ENCODE results near the gene ZDHHC14. TPM values are rescaled to one million over a fixed set of nuclear protein-coding genes. Genes with fewer than 3 reads are reported as not detected.

Gene ZDHHC14
- polyA plus RNA-seq, 1 donor = 6.7 TPM

GRCh38 chr6:157468054-157468453 is 87.1 kb downstream of the ZDHHC14 start:
- DNase-seq = no peak

- no peak for DNase-seq
These were observed 87.6 kb downstream of the ZDHHC14 start for GRCh38 chr6:157468574-157468973.

- DNase-seq = no peak
These were observed 88.4 kb downstream of the ZDHHC14 start for GRCh38 chr6:157469378-157469777.

- DNase-seq = no peak
These were observed 90.2 kb downstream of the ZDHHC14 start for GRCh38 chr6:157471077-157471686.

GRCh38 chr6:157471895-157472686 is 91.1 kb downstream of the ZDHHC14 start:
- DNase-seq = no peak

GRCh38 chr6:157476797-157477196 is 95.8 kb downstream of the ZDHHC14 start:
- no peak for DNase-seq

- DNase-seq = no peak
These were observed 97.9 kb downstream of the ZDHHC14 start for GRCh38 chr6:157478926-157479325.

- no peak for DNase-seq
These were observed 98.7 kb downstream of the ZDHHC14 start for GRCh38 chr6:157479464-157480303.

GRCh38 chr6:157481189-157481864 is 100.3 kb downstream of the ZDHHC14 start:
- DNase-seq = no peak

- DNase-seq = no peak
These were observed 100.9 kb downstream of the ZDHHC14 start for GRCh38 chr6:157481865-157482249.

GRCh38 chr6:157483770-157484169 is 102.8 kb downstream of the ZDHHC14 start:
- no peak for DNase-seq

- no peak for DNase-seq
These were observed 103.2 kb downstream of the ZDHHC14 start for GRCh38 chr6:157484181-157484580.

- DNase-seq = no peak
These were observed 105.6 kb downstream of the ZDHHC14 start for GRCh38 chr6:157486572-157486971.

GRCh38 chr6:157487110-157487773 is 106.3 kb downstream of the ZDHHC14 start:
- DNase-seq = no peak

- DNase-seq = no peak
These were observed 107.1 kb downstream of the ZDHHC14 start for GRCh38 chr6:157488058-157488457.

GRCh38 chr6:157488716-157489118 is 107.7 kb downstream of the ZDHHC14 start:
- no peak for DNase-seq

- DNase-seq = no peak
These were observed 109.8 kb downstream of the ZDHHC14 start for GRCh38 chr6:157490611-157491269.

- no peak for DNase-seq
These were observed 110.7 kb downstream of the ZDHHC14 start for GRCh38 chr6:157491571-157492232.

- no peak for DNase-seq
These were observed 111.3 kb downstream of the ZDHHC14 start for GRCh38 chr6:157492249-157492648.

GRCh38 chr6:157492741-157493140 is 111.8 kb downstream of the ZDHHC14 start:
- no peak for DNase-seq

GRCh38 chr6:157493173-157493572 is 112.2 kb downstream of the ZDHHC14 start:
- no peak for DNase-seq
